GM23338 (cell line): ENCODE measurements around the gene RAB11FIP3.

Source experiments
- CREB1 ChIP-seq: fragments of 250-450 bp; sonication (Bioruptor Pico); IDR thresholded peaks from 2 replicates; pipeline ENCODE4 v1.5.0; 2020; ENCODE audit warnings: low read depth, mild to moderate bottlenecking, moderate library complexity
- CTCF ChIP-seq, 2 experiments: fragments of 200-600 bp in 1 of 2; sonication (generic) in 1 of 2; conservative IDR thresholded peaks; 2 replicates each; pipeline versions ENCODE4 v1.5.1 to v1.6.1; 2016 to 2017; ENCODE audit warnings: antibody characterized with exemption in 2 of 2, low read depth in 2 of 2, mild to moderate bottlenecking in 2 of 2, moderate library complexity in 1 of 2
- ETS1 ChIP-seq: IDR thresholded peaks from 2 replicates; pipeline ENCODE4 v1.6.1; 2016; ENCODE audit warnings: antibody characterized with exemption
- EZH2 ChIP-seq: fragments of 200-600 bp; sonication (generic); IDR thresholded peaks from one replicate; pipeline ENCODE4 v1.8.0; 2017; ENCODE audit warnings: antibody characterized with exemption, mild to moderate bottlenecking, low read depth; ENCODE audit not compliant: unreplicated experiment
- EZH2phosphoT487 ChIP-seq: fragments of 200-600 bp; sonication (generic); IDR thresholded peaks from one replicate; pipeline ENCODE4 v1.8.1; 2018; ENCODE audit warnings: antibody characterized with exemption; ENCODE audit not compliant: unreplicated experiment
- JUNB ChIP-seq: IDR thresholded peaks from one replicate; pipeline ENCODE4 v1.6.1; 2016; ENCODE audit warnings: antibody characterized with exemption; ENCODE audit not compliant: unreplicated experiment
- NANOG ChIP-seq: IDR thresholded peaks from 2 replicates; pipeline ENCODE4 v1.6.1; 2016; ENCODE audit warnings: antibody characterized with exemption, borderline replicate concordance
- POLR2AphosphoS5 ChIP-seq: IDR thresholded peaks from 2 replicates; pipeline ENCODE4 v1.6.1; 2016; ENCODE audit warnings: antibody characterized with exemption, low read depth
- REST ChIP-seq: IDR thresholded peaks from one replicate; pipeline ENCODE4 v1.6.1; 2018; ENCODE audit warnings: antibody characterized with exemption; ENCODE audit not compliant: unreplicated experiment
- STAT1 ChIP-seq: IDR thresholded peaks from one replicate; pipeline ENCODE4 v1.6.1; 2016; ENCODE audit warnings: antibody characterized with exemption; ENCODE audit not compliant: unreplicated experiment
- ZNF114 ChIP-seq: fragments of 250-450 bp; sonication (Bioruptor Pico); IDR thresholded peaks from 2 replicates; pipeline ENCODE4 v1.5.0; 2020; ENCODE audit warnings: mild to moderate bottlenecking, moderate library complexity
- ZNF331 ChIP-seq: fragments of 250-450 bp; sonication (Bioruptor Pico); IDR thresholded peaks from 2 replicates; pipeline ENCODE4 v1.5.0; 2020; ENCODE audit warnings: low read depth, mild to moderate bottlenecking, moderate library complexity
- ZNF462 ChIP-seq: fragments of 250-450 bp; sonication (Bioruptor Pico); IDR thresholded peaks from 2 replicates; pipeline ENCODE4 v1.5.0; 2020; ENCODE audit warnings: mild to moderate bottlenecking, moderate library complexity

- TF ChIP-seq CTCF (conservative IDR thresholded peaks at IDR 0.05; ENCODE audit: low read depth in 2 of 2) (no peak), EZH2phosphoT487 (no peak), ZNF331 (no peak), NANOG (no peak), POLR2AphosphoS5 (no peak), EZH2 (peak; percentile 32), REST (no peak), ZNF114 (CRISPR knock-in tag) (no peak), CREB1 (CRISPR knock-in tag) (no peak), JUNB (no peak), ETS1 (no peak), ZNF462 (CRISPR knock-in tag) (no peak), STAT1 (no peak)
Measured at GRCh38 chr16:560204-560700, 134.8 kb downstream of the RAB11FIP3 start, which contains the start of gene PRR35.
